H1 (cell line): ENCODE data around the gene PALM3.

Experiments
- JUN ChIP-seq: IDR thresholded peaks from 2 replicates; pipeline ENCODE4 v1.6.1; 2011; ENCODE audit warnings: low read depth, mild to moderate bottlenecking, improper control_type of control experiment, low read length
- POLR2AphosphoS5 ChIP-seq: IDR thresholded peaks from 2 replicates; pipeline ENCODE4 v1.6.1; 2011; ENCODE audit warnings: low read depth, low read length

GRCh38 chr19:14031719-14032480, 30.0 kb downstream of the PALM3 start, which contains the start of gene IL27RA:
- TF ChIP-seq POLR2AphosphoS5 (no peak), JUN (no peak)
